CD4-positive, alpha-beta T cell treated with Interleukin-6 at 100 ng/mL for 8 hours (primary cell): ENCODE results near the gene ZBTB7C.

ENCODE experiments used
- DNase-seq: peaks from one replicate; pipeline ENCODE4 v3.0.0-alpha.2; 2020; ENCODE audit warnings: mixed read lengths, low spot score

Gene ZBTB7C

GRCh38 chr18:48324651-48325050 lies 84.5 kb downstream of the ZBTB7C start:
- DNase-seq = no peak

- DNase-seq = no peak
Measured at GRCh38 chr18:48323151-48323550, 86.0 kb downstream of the ZBTB7C start.

- no peak for DNase-seq
Measured at GRCh38 chr18:48321536-48321935, 87.6 kb downstream of the ZBTB7C start.

GRCh38 chr18:48321121-48321520 lies 88.1 kb downstream of the ZBTB7C start:
- DNase-seq = no peak

GRCh38 chr18:48320639-48320945 lies 88.6 kb downstream of the ZBTB7C start:
- no peak for DNase-seq

- DNase-seq = no peak
Measured at GRCh38 chr18:48319801-48320638, 89.2 kb downstream of the ZBTB7C start.

- DNase-seq = no peak
Measured at GRCh38 chr18:48318436-48318835, 90.7 kb downstream of the ZBTB7C start.

GRCh38 chr18:48317781-48318381 lies 91.3 kb downstream of the ZBTB7C start:
- no peak for DNase-seq

- DNase-seq = no peak
Measured at GRCh38 chr18:48316177-48316576, 93.0 kb downstream of the ZBTB7C start.

- no peak for DNase-seq
Measured at GRCh38 chr18:48314690-48315089, 94.5 kb downstream of the ZBTB7C start.

GRCh38 chr18:48313792-48314191 lies 95.4 kb downstream of the ZBTB7C start:
- no peak for DNase-seq

GRCh38 chr18:48312066-48312465 lies 97.1 kb downstream of the ZBTB7C start:
- DNase-seq = no peak

GRCh38 chr18:48310999-48311398 lies 98.2 kb downstream of the ZBTB7C start:
- DNase-seq = no peak

- no peak for DNase-seq
Measured at GRCh38 chr18:48310353-48310752, 98.8 kb downstream of the ZBTB7C start.

GRCh38 chr18:48308755-48309575 lies 100.2 kb downstream of the ZBTB7C start:
- no peak for DNase-seq

GRCh38 chr18:48308027-48308635 lies 101.1 kb downstream of the ZBTB7C start:
- DNase-seq = no peak

GRCh38 chr18:48306838-48307237 lies 102.3 kb downstream of the ZBTB7C start:
- no peak for DNase-seq

GRCh38 chr18:48304906-48305693 lies 104.1 kb downstream of the ZBTB7C start:
- DNase-seq = no peak

- no peak for DNase-seq
Measured at GRCh38 chr18:48303883-48304282, 105.3 kb downstream of the ZBTB7C start.

GRCh38 chr18:48302736-48303135 lies 106.4 kb downstream of the ZBTB7C start:
- no peak for DNase-seq

GRCh38 chr18:48300463-48300961 lies 108.7 kb downstream of the ZBTB7C start:
- no peak for DNase-seq

- no peak for DNase-seq
Measured at GRCh38 chr18:48297139-48297538, 112.0 kb downstream of the ZBTB7C start.
